ENCODE data around the gene CYTIP.
"Not testable (repeated sequence)": the region's sequence is repeated elsewhere in the genome, so short reads cannot be mapped to it uniquely, and the experiment has no call there.

CYTIP gene

DNA sequence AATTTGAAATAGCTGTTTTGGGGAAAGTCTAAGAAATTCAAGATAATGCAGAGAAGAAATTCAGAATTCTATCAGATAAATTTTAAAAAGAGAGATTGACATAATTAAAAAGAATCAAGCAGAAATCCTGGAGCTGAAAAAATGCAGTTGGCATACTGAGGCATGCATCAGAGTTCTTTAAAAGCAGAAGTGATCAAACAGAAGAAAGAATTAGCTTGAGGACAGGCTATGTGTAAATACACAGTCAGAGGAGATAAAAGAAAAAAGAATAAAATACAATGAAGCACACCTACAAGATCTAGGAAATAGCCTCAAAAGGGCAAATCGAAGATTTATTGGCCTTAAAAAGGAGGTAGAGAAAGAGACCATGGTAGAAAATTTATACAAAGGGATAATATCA is 57.1 kb downstream of the CYTIP start:
- no peak for DNase-seq (ENCODE audit: low read depth in 2 of 2, low spot score in 1 of 2)

DNA sequence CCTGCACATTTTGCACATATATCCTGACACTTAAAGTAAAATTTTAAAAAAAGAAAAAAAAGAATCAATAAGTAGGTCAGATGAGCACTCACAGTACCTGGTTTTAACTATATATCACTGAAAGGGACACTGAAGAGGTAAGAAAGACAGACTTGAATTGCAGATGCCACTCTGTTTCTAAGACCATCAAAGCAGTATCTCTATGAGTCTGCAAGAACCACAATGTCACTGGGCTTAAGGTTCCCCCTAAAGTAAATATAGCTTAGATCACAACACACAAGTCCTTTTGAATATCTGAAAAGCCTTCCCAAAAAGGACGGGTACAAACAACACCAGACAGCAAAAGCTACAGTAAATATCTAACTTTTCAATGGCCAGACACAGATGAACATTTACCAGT is 57.6 kb downstream of the CYTIP start:
- DNase-seq (ENCODE audit: low read depth in 2 of 2, low spot score in 1 of 2): no peak

- DNase-seq (ENCODE audit: low read depth in 2 of 2, low spot score in 1 of 2): no peak
Measured at GRCh38 chr2:157377861-157378260, 66.0 kb downstream of the CYTIP start.

- no peak for DNase-seq (ENCODE audit: low read depth in 2 of 2, low spot score in 1 of 2)
Measured at GRCh38 chr2:157376041-157376440, 67.8 kb downstream of the CYTIP start.

GRCh38 chr2:157375384-157375783 is 68.5 kb downstream of the CYTIP start:
- DNase-seq (ENCODE audit: low read depth in 2 of 2, low spot score in 1 of 2): no peak

GRCh38 chr2:157368508-157368907 is 75.4 kb downstream of the CYTIP start:
- DNase-seq (ENCODE audit: low read depth in 2 of 2, low spot score in 1 of 2): not testable (repeated sequence)

- DNase-seq (ENCODE audit: low read depth in 2 of 2, low spot score in 1 of 2): no peak
Measured at GRCh38 chr2:157367704-157368103, 76.2 kb downstream of the CYTIP start.

Data from stimulated activated CD8-positive, alpha-beta memory T cell treated with anti-CD3 and anti-CD28 coated beads, Interleukin-4, amount 100 ng/mL, for 1 hour (primary cell).